ENCODE measurements around the gene ACER3. TPM values are rescaled to one million over a fixed set of nuclear protein-coding genes. Genes with fewer than 3 reads are reported as not detected.

Gene ACER3
- total and polyA plus RNA-seq, 11 donors, result 3.2 to 17.0 (median 9.8) TPM

GRCh38 chr11:76911415-76911808 is 50.7 kb downstream of the ACER3 start:
- no peak for DNase-seq
- ATAC-seq, result peak in 2 of 4 donors; percentile 37 to 46
- intact Hi-C loops (cut with DNase I), result loop anchor here in 2 of 10 donors (10.0 kb wide), 1 partner anchor 47 kb away; the partner anchor contains the start of gene ACER3 (in 2 of the 2)
- TF ChIP-seq POLR2A (IDR thresholded peaks at IDR 0.05) (no peak), CTCF (IDR thresholded peaks at IDR 0.05) (no peak)
- no peaks in the 10 kb centered on the region for H3K27me3 ChIP-seq
- peaks cover 0 to 17% (median 0%) of the 10 kb centered on the region in 12 donors for H3K4me1 ChIP-seq
- H3K27ac ChIP-seq, result peak overlapping the region in 7 of 12 donors; percentile 2 to 66 (median 12)
- no peaks in the 10 kb centered on the region for H3K36me3 ChIP-seq
- H3K9me3 ChIP-seq, result peaks cover 0 to 4% (median 0%) of the 10 kb centered on the region in 12 donors
- 50 to 69% (median 62%) methylated on average over 1 of the region's 1 CpG for WGBS, 4 donors
- H3K4me3 ChIP-seq, result peak overlapping the region in 5 of 12 donors; percentile 4 to 43 (median 21)

- intact Hi-C loops (cut with DNase I), result loop anchor here in 8 of 10 donors (2.0 to 10.0 kb wide), 6 partner anchors 52 to 184 kb away; partner anchors contain the start of gene ACER3 (in 4 of the 8)
- Histone ChIP-seq H3K9me3 (no peaks in the 10 kb centered on the region), H3K4me3 (no peak overlapping the region), H3K27me3 (no peaks in the 10 kb centered on the region), H3K36me3 (no peaks in the 10 kb centered on the region), H3K27ac (no peak overlapping the region), H3K4me1 (peaks cover 0 to 20% (median 9%) of the 10 kb centered on the region in 12 donors)
- ATAC-seq, result no peak
- 85 to 94% (median 92%) methylated on average over 1 of the region's 1 CpG for WGBS, 4 donors
- no peak for TF ChIP-seq CTCF (IDR thresholded peaks at IDR 0.05)
- no peak for TF ChIP-seq POLR2A (IDR thresholded peaks at IDR 0.05)
- DNase-seq, result no peak
Observed at GRCh38 chr11:76916712-76917111, 56.0 kb downstream of the ACER3 start.

- Histone ChIP-seq H3K4me3 (peak overlapping the region in 7 of 12 donors; percentile 19 to 49 (median 31)), H3K4me1 (peaks cover 0 to 20% (median 8%) of the 10 kb centered on the region in 12 donors), H3K27ac (peak overlapping the region in 1 of 12 donors; percentile 10), H3K9me3 (no peaks in the 10 kb centered on the region), H3K27me3 (no peaks in the 10 kb centered on the region), H3K36me3 (no peaks in the 10 kb centered on the region)
- intact Hi-C loops (cut with DNase I), result loop anchor here in 9 of 10 donors (1.0 to 10.0 kb wide), 9 partner anchors 54 to 187 kb away; partner anchors contain the start of gene ACER3 (in 4 of the 9)
- no peak for TF ChIP-seq POLR2A (IDR thresholded peaks at IDR 0.05)
- peak; percentile 48 to 84 (median 72) for TF ChIP-seq CTCF (IDR thresholded peaks at IDR 0.05)
- 13 to 21% (median 19%) methylated on average over 3 of the region's 3 CpGs for WGBS, 4 donors
- ATAC-seq (peak; percentile 71 to 88 (median 80)), DNase-seq (peak in 1 of 5 donors; percentile 25)
Observed at GRCh38 chr11:76918941-76919386, 58.2 kb downstream of the ACER3 start.

GRCh38 chr11:76919467-76919866 is 58.7 kb downstream of the ACER3 start:
- 46 to 62% (median 60%) methylated on average over 1 of the region's 1 CpG for WGBS, 4 donors
- Histone ChIP-seq H3K36me3 (no peaks in the 10 kb centered on the region), H3K4me1 (peaks cover 0 to 20% (median 8%) of the 10 kb centered on the region in 12 donors), H3K27me3 (no peaks in the 10 kb centered on the region), H3K27ac (no peak overlapping the region), H3K9me3 (no peaks in the 10 kb centered on the region), H3K4me3 (no peak overlapping the region)
- intact Hi-C loops (cut with DNase I), result loop anchor here in 9 of 10 donors (1.0 to 10.0 kb wide), 9 partner anchors 55 to 187 kb away; partner anchors contain the start of gene ACER3 (in 4 of the 9)
- ATAC-seq, result no peak
- DNase-seq, result no peak
- TF ChIP-seq CTCF (IDR thresholded peaks at IDR 0.05) (no peak), POLR2A (IDR thresholded peaks at IDR 0.05) (no peak)

Data from heart left ventricle (tissue), 16 donors.